Measurements from ENCODE around the gene PYM1. TPM values are rescaled to one million over a fixed set of nuclear protein-coding genes. Genes with fewer than 3 reads are reported as not detected.

PYM1 gene
- polyA plus RNA-seq, 2 of the 4 experiments (the other 2 are of a cell fraction), result 30.4 to 49.5 TPM

DNA sequence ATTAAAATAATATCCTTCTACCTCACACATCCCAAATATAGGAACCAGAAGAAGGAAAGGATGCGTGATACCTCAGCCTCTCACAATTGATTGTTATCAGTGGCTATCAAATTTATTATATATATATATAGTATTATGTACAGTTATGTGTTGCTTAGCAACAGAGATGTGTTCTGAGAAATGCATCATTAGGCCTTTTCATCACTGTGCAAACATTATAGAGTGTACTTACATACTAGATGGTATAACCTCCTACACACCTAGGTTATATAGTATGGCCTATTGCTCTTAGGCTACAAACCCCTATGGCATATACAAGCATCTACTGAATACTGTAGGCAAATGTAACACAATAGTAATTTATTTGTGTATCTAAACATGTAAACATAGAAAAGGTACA, 34.0 kb downstream of the PYM1 start:
- Histone ChIP-seq H3K27ac (no peak overlapping the region), H3K9me3 (no peaks in the 10 kb centered on the region), H3K4me3 (no peak overlapping the region), H3K4me2 (no peak overlapping the region), H3K4me1 (no peaks in the 10 kb centered on the region)
- no peak for FAIRE-seq
- POLR2A ChIA-PET, result no interaction called here
- CTCF ChIA-PET, result no interaction called here
- WGBS (ENCODE audit: missing lambda C conversion rate), result 91% methylated on average over 1 of the region's 1 CpG
- no peak for ATAC-seq
- TF ChIP-seq, protein P1, sequence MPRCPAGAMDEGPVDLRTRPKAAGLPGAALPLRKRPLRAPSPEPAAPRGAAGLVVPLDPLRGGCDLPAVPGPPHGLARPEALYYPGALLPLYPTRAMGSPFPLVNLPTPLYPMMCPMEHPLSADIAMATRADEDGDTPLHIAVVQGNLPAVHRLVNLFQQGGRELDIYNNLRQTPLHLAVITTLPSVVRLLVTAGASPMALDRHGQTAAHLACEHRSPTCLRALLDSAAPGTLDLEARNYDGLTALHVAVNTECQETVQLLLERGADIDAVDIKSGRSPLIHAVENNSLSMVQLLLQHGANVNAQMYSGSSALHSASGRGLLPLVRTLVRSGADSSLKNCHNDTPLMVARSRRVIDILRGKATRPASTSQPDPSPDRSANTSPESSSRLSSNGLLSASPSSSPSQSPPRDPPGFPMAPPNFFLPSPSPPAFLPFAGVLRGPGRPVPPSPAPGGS (IDR thresholded peaks at IDR 0.05), result no peak
- TF ChIP-seq JUN (IDR thresholded peaks at IDR 0.05) (no peak), GATA3 (IDR thresholded peaks at IDR 0.05; ENCODE audit: borderline replicate concordance) (no peak), ZFP36 (IDR thresholded peaks at IDR 0.05; ENCODE audit: borderline replicate concordance, partially characterized antibody) (no peak), MAZ (IDR thresholded peaks at IDR 0.05; ENCODE audit: borderline replicate concordance, low read depth, low read length) (no peak), CHD2 (IDR thresholded peaks at IDR 0.05; ENCODE audit: low read length, partially characterized antibody) (no peak), MAX (IDR thresholded peaks at IDR 0.05) (no peak), RNF2 (IDR thresholded peaks at IDR 0.05; ENCODE audit: borderline replicate concordance, low read depth) (no peak), REST (IDR thresholded peaks at IDR 0.05) (no peak), SREBF2 (IDR thresholded peaks at IDR 0.05) (no peak), ZSCAN20 (CRISPR knock-in tag; IDR thresholded peaks at IDR 0.05) (no peak), NFE2L2 (conservative IDR thresholded peaks at IDR 0.05; ENCODE audit: low read length) (no peak), BHLHE40 (IDR thresholded peaks at IDR 0.05; ENCODE audit: low read depth, low read length) (no peak), HOXB5 (CRISPR knock-in tag; IDR thresholded peaks at IDR 0.05) (no peak), E2F6 (IDR thresholded peaks at IDR 0.05; ENCODE audit: borderline replicate concordance, low read depth) (no peak), EHMT2 (IDR thresholded peaks at IDR 0.05; ENCODE audit: low read depth) (no peak), CHD4 (IDR thresholded peaks at IDR 0.05; ENCODE audit: borderline replicate concordance) (no peak), PHF8 (IDR thresholded peaks at IDR 0.05; ENCODE audit: borderline replicate concordance, low read depth) (no peak)
- TF ChIP-seq, protein P2, sequence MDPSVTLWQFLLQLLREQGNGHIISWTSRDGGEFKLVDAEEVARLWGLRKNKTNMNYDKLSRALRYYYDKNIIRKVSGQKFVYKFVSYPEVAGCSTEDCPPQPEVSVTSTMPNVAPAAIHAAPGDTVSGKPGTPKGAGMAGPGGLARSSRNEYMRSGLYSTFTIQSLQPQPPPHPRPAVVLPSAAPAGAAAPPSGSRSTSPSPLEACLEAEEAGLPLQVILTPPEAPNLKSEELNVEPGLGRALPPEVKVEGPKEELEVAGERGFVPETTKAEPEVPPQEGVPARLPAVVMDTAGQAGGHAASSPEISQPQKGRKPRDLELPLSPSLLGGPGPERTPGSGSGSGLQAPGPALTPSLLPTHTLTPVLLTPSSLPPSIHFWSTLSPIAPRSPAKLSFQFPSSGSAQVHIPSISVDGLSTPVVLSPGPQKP (IDR thresholded peaks at IDR 0.05; ENCODE audit: low read depth, low read length), result no peak
- DNase-seq (ENCODE audit: low read depth in 1 of 2, low spot score in 1 of 2), result no peak

- CTCF ChIA-PET, result interaction anchor here (1.0 kb wide), 1 partner anchor 25 kb away, joined by 3 read pairs; no protein-coding TSS in a partner anchor
- POLR2A ChIA-PET, result no interaction called here
- Histone ChIP-seq H3K27ac (no peak overlapping the region), H3K4me2 (no peak overlapping the region), H3K4me3 (no peak overlapping the region), H3K4me1 (no peaks in the 10 kb centered on the region), H3K9me3 (no peaks in the 10 kb centered on the region)
- DNase-seq (ENCODE audit: low read depth in 1 of 2, low spot score in 1 of 2) (no peak), ATAC-seq (no peak), FAIRE-seq (no peak)
- WGBS (ENCODE audit: missing lambda C conversion rate), result 64% methylated on average over 4 of the region's 4 CpGs
- TF ChIP-seq KDM1A (IDR thresholded peaks at IDR 0.05; ENCODE audit: low read depth), result no peak
- TF ChIP-seq CTCF (IDR thresholded peaks at IDR 0.05), result no peak
- TF ChIP-seq, protein P3, sequence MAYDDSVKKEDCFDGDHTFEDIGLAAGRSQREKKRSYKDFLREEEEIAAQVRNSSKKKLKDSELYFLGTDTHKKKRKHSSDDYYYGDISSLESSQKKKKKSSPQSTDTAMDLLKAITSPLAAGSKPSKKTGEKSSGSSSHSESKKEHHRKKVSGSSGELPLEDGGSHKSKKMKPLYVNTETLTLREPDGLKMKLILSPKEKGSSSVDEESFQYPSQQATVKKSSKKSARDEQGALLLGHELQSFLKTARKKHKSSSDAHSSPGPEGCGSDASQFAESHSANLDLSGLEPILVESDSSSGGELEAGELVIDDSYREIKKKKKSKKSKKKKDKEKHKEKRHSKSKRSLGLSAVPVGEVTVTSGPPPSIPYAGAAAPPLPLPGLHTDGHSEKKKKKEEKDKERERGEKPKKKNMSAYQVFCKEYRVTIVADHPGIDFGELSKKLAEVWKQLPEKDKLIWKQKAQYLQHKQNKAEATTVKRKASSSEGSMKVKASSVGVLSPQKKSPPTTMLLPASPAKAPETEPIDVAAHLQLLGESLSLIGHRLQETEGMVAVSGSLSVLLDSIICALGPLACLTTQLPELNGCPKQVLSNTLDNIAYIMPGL (CRISPR knock-in tag; IDR thresholded peaks at IDR 0.05; ENCODE audit: borderline replicate concordance), result no peak
- TF ChIP-seq E2F6 (IDR thresholded peaks at IDR 0.05; ENCODE audit: borderline replicate concordance, low read depth), result no peak
- no peak for TF ChIP-seq ESRRA (IDR thresholded peaks at IDR 0.05; ENCODE audit: borderline replicate concordance, low read length)
- TF ChIP-seq RFX5 (IDR thresholded peaks at IDR 0.05), result no peak
- no peak for TF ChIP-seq NFE2L2 (conservative IDR thresholded peaks at IDR 0.05; ENCODE audit: low read length)
- no peak for TF ChIP-seq HOXA7 (CRISPR knock-in tag; IDR thresholded peaks at IDR 0.05)
- TF ChIP-seq ZSCAN20 (CRISPR knock-in tag; IDR thresholded peaks at IDR 0.05), result no peak
- TF ChIP-seq EP300 (IDR thresholded peaks at IDR 0.05), result no peak
Measured at GRCh38 chr12:55891310-55891709, 36.4 kb downstream of the PYM1 start.

Measured in A549 (cell line).